ENCODE results near the gene PIEZO2. TPM values are rescaled to one million over a fixed set of nuclear protein-coding genes. Genes with fewer than 3 reads are reported as not detected.

PIEZO2 gene
- total and polyA plus RNA-seq, 8 donors, result 0.38 to 11.1 (median 3.0) TPM

- H3K27me3 ChIP-seq, result no peaks in the 10 kb centered on the region
- H3K4me3 ChIP-seq, result no peak overlapping the region
- no peaks in the 10 kb centered on the region for H3K36me3 ChIP-seq
- H3K9me3 ChIP-seq, result no peaks in the 10 kb centered on the region
- ATAC-seq, result no peak
- TF ChIP-seq, protein P1, sequence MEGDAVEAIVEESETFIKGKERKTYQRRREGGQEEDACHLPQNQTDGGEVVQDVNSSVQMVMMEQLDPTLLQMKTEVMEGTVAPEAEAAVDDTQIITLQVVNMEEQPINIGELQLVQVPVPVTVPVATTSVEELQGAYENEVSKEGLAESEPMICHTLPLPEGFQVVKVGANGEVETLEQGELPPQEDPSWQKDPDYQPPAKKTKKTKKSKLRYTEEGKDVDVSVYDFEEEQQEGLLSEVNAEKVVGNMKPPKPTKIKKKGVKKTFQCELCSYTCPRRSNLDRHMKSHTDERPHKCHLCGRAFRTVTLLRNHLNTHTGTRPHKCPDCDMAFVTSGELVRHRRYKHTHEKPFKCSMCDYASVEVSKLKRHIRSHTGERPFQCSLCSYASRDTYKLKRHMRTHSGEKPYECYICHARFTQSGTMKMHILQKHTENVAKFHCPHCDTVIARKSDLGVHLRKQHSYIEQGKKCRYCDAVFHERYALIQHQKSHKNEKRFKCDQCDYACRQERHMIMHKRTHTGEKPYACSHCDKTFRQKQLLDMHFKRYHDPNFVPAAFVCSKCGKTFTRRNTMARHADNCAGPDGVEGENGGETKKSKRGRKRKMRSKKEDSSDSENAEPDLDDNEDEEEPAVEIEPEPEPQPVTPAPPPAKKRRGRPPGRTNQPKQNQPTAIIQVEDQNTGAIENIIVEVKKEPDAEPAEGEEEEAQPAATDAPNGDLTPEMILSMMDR (IDR thresholded peaks at IDR 0.05), result no peak
- intact Hi-C loops (cut with DNase I), result no loop called here
- FAIRE-seq, result no peak
- WGBS, 2 donors, result 39% methylated on average over 6 of the region's 6 CpGs
- H3K4me1 ChIP-seq, result no peaks in the 10 kb centered on the region
- DNase-seq, result no peak
- H3K27ac ChIP-seq, result no peak overlapping the region
Measured at GRCh38 chr18:11106894-11107293, 42.5 kb downstream of the PIEZO2 start.

DNA sequence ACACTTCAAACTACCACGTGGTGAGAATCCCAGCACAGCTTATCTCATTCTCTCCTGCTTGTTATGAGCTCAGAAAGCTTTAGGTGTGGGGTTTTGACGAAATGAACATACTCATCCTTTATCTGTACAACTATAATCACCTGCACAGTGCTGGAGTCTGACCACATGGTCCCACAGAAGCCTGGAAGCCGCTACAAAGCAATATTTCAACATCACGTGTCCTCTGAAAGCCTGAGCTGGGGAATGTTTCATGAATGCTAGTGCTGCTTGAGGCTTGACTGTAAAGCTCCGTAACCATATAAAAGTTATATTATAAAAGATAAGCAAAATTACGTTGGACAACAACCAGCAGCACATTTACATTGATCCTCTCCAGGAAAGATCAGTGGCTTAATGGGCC is 43.9 kb downstream of the PIEZO2 start:
- DNase-seq, result no peak
- Histone ChIP-seq H3K27ac (no peak overlapping the region), H3K27me3 (no peaks in the 10 kb centered on the region), H3K36me3 (no peaks in the 10 kb centered on the region), H3K4me3 (no peak overlapping the region), H3K4me1 (no peaks in the 10 kb centered on the region), H3K9me3 (no peaks in the 10 kb centered on the region)
- TF ChIP-seq, protein P1 (IDR thresholded peaks at IDR 0.05), result no peak
- 58 to 65% methylated on average over 6 of the region's 6 CpGs for WGBS, 2 donors
- ATAC-seq, result no peak
- intact Hi-C loops (cut with DNase I), result no loop called here
- no peak for FAIRE-seq

DNA sequence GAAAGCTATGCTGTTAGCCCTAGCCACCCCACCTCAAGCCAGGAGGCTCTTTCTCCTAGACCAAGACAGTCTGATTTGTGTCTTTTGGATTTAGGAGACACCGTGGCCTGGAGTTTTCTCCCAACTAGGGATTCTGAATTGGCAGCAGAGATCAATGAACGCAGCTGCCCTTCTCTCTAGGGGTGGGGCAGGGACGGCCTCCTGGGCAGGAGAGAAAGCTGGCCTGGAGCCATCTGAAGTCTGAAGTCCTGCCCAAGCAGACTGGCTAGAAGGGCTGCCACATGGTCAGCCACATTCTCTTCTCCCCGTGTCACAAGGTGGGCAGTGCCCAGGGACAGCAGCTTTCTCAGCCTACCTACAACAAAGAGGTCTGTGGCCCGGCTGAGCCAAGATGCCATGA is 45.1 kb downstream of the PIEZO2 start:
- no peaks in the 10 kb centered on the region for H3K4me1 ChIP-seq
- H3K27ac ChIP-seq, result no peak overlapping the region
- H3K4me3 ChIP-seq, result no peak overlapping the region
- TF ChIP-seq, protein P1 (IDR thresholded peaks at IDR 0.05), result no peak
- no peak for FAIRE-seq
- peak in 2 of 6 donors; percentile 5 to 42 for DNase-seq
- peak in 2 of 4 donors; percentile 58 to 59 for ATAC-seq
- H3K27me3 ChIP-seq, result no peaks in the 10 kb centered on the region
- 29 to 32% methylated on average over 5 of the region's 5 CpGs for WGBS, 2 donors
- H3K36me3 ChIP-seq, result no peaks in the 10 kb centered on the region
- H3K9me3 ChIP-seq, result no peaks in the 10 kb centered on the region
- intact Hi-C loops (cut with DNase I), result no loop called here

DNA sequence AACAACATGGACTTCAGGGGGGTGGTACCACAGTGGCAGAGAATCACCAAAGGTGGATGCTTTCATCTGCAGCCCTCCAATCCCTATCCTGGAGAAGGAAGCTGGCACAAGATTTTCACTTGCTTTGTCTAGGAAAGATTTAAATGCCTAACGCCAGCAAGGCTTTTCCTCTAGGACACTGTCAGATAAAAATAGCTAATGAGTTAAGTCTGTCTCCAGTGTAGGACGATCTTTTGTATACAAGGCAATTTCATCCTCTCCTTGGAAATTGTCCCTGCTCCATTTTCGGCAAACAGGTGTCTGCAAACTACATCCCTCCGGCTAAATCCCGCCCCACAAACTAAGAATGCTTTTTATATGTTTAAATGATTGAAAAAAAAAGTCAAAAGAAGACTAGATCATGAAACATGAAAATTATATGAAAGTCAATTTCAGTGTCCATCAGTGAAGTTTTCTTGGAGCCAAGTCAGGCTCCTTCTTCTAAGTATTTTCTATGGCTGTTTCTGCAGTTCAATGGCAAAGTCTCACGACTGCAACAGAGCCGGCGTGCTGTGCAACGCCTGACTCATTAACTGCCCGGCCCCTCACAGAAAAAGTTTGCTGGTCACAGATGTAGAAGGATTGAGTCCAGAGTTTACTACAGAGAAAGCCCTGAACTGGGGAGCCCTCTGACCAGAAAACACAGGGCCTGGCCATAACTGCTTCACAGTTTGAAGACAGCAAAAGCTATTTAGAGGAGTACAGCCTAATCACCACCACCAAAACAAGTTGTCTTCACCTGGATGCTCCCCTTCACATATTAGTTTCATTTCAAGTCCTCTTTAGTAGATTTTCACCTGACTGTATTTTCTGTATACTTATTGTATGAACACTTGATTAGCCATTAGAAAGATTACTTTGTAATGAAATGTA is 52.3 kb downstream of the PIEZO2 start:
- ATAC-seq, result no peak
- WGBS, 2 donors, result 62 to 74% methylated on average over 10 of the region's 10 CpGs
- H3K9me3 ChIP-seq, result no peaks in the 10 kb centered on the region

More for the DNA sequence above, 52.3 kb downstream of the PIEZO2 start:
- Histone ChIP-seq H3K4me1 (no peaks in the 10 kb centered on the region), H3K4me3 (no peak overlapping the region), H3K27me3 (no peaks in the 10 kb centered on the region), H3K27ac (no peak overlapping the region), H3K36me3 (no peaks in the 10 kb centered on the region)
- intact Hi-C loops (cut with DNase I), result no loop called here
- TF ChIP-seq, protein P1 (IDR thresholded peaks at IDR 0.05), result no peak
- FAIRE-seq, result no peak
- no peak for DNase-seq
